Neural cell (in vitro differentiated cells): ENCODE results near the gene SEZ6L2.

Experiments used
- EP300 ChIP-seq: fragments of 450-650 bp; conservative IDR thresholded peaks from 2 replicates; pipeline ENCODE4 v1.6.1; 2014; ENCODE audit warnings: antibody characterized with exemption, mild to moderate bottlenecking, moderate library complexity; ENCODE audit not compliant: poor library complexity, severe bottlenecking
- EZH2 ChIP-seq: fragments of 200-600, 300-800 bp; shearing (Covaris generic), sonication (generic); IDR thresholded peaks from 2 replicates; pipeline ENCODE4 v1.6.1; 2014; ENCODE audit warnings: antibody characterized with exemption, low read length, borderline replicate concordance, mild to moderate bottlenecking; ENCODE audit not compliant: insufficient read depth, poor library complexity, severe bottlenecking
- MXI1 ChIP-seq: fragments of 450-650 bp; conservative IDR thresholded peaks from 2 replicates; pipeline ENCODE4 v1.6.1; 2014; ENCODE audit warnings: antibody characterized with exemption, mild to moderate bottlenecking; ENCODE audit not compliant: poor library complexity, severe bottlenecking
- POLR2AphosphoS5 ChIP-seq: IDR thresholded peaks from 2 replicates; pipeline ENCODE4 v1.6.1; 2012
- RAD21 ChIP-seq: fragments of 450-650 bp; conservative IDR thresholded peaks from 2 replicates; pipeline ENCODE4 v1.6.1; 2014; ENCODE audit warnings: antibody characterized with exemption, mild to moderate bottlenecking, moderate library complexity
- SMC3 ChIP-seq: fragments of 450-650 bp; conservative IDR thresholded peaks from 2 replicates; pipeline ENCODE4 v1.6.1; 2014; ENCODE audit warnings: antibody characterized with exemption, mild to moderate bottlenecking, moderate library complexity; ENCODE audit not compliant: poor library complexity
- TAF1 ChIP-seq: IDR thresholded peaks from 2 replicates; pipeline ENCODE4 v1.6.1; 2012; ENCODE audit warnings: low read depth
- TF ChIP-seq, protein P1 (sequence below): fragments of 450-650 bp; IDR thresholded peaks from 2 replicates; pipeline ENCODE4 v1.5.1; 2014; ENCODE audit warnings: antibody characterized with exemption, mild to moderate bottlenecking, moderate library complexity; ENCODE audit not compliant: poor library complexity, severe bottlenecking
- TF ChIP-seq, protein P2 (sequence below): IDR thresholded peaks from 2 replicates; pipeline ENCODE4 v1.6.1; 2012; ENCODE audit warnings: borderline replicate concordance

DNA sequence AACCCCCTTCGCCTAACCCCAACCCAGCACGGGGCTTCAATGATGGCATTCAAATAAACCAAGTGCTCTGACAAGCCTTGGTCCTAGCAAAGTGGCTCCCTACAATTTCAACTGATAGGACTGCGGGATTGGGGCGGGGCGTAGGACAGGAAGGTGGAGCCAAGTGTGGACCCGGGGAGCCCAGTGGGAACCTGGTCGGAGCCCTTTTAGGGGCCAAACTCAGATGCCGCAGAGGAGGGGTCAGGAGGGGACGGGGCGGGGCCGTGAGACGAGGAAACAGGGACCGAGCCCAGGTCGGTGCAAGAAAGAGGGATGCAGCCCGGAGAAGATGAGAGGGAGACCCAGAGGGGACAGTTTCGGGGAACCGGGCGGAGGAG is 23.1 kb downstream of the SEZ6L2 start:
- no peak for TF ChIP-seq TAF1
- TF ChIP-seq, protein P1, sequence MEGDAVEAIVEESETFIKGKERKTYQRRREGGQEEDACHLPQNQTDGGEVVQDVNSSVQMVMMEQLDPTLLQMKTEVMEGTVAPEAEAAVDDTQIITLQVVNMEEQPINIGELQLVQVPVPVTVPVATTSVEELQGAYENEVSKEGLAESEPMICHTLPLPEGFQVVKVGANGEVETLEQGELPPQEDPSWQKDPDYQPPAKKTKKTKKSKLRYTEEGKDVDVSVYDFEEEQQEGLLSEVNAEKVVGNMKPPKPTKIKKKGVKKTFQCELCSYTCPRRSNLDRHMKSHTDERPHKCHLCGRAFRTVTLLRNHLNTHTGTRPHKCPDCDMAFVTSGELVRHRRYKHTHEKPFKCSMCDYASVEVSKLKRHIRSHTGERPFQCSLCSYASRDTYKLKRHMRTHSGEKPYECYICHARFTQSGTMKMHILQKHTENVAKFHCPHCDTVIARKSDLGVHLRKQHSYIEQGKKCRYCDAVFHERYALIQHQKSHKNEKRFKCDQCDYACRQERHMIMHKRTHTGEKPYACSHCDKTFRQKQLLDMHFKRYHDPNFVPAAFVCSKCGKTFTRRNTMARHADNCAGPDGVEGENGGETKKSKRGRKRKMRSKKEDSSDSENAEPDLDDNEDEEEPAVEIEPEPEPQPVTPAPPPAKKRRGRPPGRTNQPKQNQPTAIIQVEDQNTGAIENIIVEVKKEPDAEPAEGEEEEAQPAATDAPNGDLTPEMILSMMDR = no peak
- no peak for TF ChIP-seq EZH2
- no peak for TF ChIP-seq POLR2AphosphoS5
- TF ChIP-seq EP300 = no peak
- no peak for TF ChIP-seq SMC3
- TF ChIP-seq RAD21 = no peak
- TF ChIP-seq, protein P2, sequence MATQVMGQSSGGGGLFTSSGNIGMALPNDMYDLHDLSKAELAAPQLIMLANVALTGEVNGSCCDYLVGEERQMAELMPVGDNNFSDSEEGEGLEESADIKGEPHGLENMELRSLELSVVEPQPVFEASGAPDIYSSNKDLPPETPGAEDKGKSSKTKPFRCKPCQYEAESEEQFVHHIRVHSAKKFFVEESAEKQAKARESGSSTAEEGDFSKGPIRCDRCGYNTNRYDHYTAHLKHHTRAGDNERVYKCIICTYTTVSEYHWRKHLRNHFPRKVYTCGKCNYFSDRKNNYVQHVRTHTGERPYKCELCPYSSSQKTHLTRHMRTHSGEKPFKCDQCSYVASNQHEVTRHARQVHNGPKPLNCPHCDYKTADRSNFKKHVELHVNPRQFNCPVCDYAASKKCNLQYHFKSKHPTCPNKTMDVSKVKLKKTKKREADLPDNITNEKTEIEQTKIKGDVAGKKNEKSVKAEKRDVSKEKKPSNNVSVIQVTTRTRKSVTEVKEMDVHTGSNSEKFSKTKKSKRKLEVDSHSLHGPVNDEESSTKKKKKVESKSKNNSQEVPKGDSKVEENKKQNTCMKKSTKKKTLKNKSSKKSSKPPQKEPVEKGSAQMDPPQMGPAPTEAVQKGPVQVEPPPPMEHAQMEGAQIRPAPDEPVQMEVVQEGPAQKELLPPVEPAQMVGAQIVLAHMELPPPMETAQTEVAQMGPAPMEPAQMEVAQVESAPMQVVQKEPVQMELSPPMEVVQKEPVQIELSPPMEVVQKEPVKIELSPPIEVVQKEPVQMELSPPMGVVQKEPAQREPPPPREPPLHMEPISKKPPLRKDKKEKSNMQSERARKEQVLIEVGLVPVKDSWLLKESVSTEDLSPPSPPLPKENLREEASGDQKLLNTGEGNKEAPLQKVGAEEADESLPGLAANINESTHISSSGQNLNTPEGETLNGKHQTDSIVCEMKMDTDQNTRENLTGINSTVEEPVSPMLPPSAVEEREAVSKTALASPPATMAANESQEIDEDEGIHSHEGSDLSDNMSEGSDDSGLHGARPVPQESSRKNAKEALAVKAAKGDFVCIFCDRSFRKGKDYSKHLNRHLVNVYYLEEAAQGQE = no peak
- no peak for TF ChIP-seq MXI1
